Measurements from ENCODE around the gene MICB.

The MICB gene

GRCh38 chr6:31535538-31536324 lies 37.8 kb downstream of the MICB start:
- DNase-seq = no peak

DNA sequence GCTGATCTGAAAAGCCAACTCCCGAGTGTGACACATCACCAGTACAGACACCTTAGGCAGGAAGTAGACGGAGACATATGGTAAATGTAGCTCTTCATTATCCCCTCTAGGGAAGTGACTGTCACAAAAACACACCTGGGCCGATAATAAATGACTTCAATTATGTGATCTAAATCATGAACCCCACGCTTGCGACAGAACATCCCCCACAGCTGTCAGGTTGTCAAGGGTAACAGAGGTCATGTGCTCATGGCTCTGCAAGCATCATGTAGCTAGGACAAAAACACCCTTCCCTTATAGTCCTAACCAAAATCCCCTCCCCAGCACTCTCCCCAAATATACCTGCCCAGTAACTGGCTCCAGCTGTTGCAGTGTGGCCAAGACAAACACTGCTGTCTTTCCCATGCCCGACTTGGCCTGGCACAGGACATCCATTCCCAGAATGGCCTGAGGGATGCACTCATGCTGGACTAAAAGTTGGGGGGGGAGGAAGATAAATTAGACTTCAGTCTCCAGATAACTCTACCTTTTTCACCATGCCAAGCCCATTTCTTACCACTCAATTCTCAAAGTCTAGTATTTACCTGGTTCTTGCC lies 41.0 kb downstream of the MICB start:
- DNase-seq = peak in 15 of 56 donors; percentile 6 to 39 (median 21)

- DNase-seq = no peak
These were observed 42.7 kb downstream of the MICB start for GRCh38 chr6:31540640-31541039.

GRCh38 chr6:31541059-31541657 lies 43.2 kb downstream of the MICB start:
- DNase-seq = peak in 12 of 56 donors; percentile 2 to 72 (median 32)

DNA sequence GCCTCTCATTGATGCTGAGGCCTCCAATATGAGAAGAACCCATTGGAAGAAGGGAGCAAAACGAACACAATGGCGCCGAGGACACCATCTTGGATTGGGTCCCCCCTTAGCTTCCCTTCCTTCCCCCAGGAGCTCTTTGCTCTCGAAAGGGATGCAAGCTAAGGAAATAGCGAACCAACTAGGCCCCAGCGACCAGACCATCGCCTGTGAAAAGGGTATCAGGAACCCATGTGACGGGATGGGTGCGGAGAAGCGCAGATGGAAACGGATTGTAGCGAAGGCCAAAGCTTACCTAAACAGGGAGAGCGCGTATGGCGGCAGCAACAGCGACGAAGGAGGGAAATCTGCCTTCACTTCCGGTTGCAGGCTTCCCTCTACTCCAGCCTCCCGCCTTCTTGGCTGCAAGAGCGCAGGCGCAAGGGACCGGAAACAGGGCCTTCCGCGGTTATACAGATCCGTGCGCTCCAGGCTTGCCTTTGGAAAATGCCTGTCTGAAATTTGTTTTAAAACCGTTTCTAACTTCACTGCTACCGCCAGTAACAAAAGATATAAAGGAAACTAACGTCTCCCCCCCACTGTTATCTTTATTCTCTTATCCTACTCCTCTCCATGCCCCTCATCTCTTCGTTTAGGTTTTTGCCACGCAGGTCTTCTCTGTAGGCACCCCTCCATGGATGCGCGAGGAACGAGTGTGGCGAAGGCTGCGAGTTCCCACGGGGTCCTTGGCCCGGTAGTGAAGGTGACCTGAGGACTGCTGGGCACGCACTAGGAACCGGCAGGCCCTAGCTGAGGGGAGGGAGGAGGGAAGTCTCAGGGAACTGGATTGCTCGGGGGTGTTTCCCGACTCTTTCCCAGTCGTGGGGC lies 43.9 kb downstream of the MICB start, which contains the start of gene DDX39B:
DDX39B (minus strand) TSS at position 346 of the 864 bp plus-strand sequence. CDS start 1,471 bp downstream, outside the sequence.
- DNase-seq = peak; percentile 64 to 98 (median 92)

DNA sequence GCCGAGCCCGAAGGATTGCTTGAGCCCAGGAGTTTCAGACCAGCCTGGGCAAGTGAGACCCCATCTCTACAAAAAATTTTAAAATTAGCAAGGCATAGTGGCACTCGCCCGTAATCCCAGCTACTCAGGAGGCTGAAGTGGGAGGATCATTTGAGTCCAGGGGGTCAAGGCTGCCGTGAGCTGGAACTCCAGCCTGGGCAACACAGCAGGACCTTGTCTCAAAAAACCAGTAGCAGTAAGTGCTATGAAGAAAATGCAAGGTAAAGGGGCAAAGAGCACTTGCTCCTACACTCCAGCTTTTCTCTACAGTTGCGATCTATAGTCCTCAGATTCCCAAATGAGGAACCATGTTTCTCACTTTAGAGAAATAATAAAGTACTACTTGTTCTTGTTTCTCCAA lies 45.7 kb downstream of the MICB start:
- DNase-seq = no peak

GRCh38 chr6:31544676-31545075 lies 46.7 kb downstream of the MICB start:
- DNase-seq = no peak

- no peak for DNase-seq
These were observed 47.3 kb downstream of the MICB start for GRCh38 chr6:31545291-31545690.

- DNase-seq = peak; percentile 47 to 97 (median 87)
These were observed 48.5 kb downstream of the MICB start, which contains the start of gene ATP6V1G2 for GRCh38 chr6:31546339-31546957. TSS of gene ATP6V1G2 (minus strand) at chr6:31546608. CDS start at chr6:31546559, 49 bp downstream.

GRCh38 chr6:31546958-31547726 lies 49.2 kb downstream of the MICB start, which contains the start of gene NFKBIL1:
TSS of gene NFKBIL1 (plus strand) at chr6:31547608. CDS start at chr6:31547695, 87 bp downstream.
- DNase-seq = peak; percentile 69 to 99 (median 94)

DNA sequence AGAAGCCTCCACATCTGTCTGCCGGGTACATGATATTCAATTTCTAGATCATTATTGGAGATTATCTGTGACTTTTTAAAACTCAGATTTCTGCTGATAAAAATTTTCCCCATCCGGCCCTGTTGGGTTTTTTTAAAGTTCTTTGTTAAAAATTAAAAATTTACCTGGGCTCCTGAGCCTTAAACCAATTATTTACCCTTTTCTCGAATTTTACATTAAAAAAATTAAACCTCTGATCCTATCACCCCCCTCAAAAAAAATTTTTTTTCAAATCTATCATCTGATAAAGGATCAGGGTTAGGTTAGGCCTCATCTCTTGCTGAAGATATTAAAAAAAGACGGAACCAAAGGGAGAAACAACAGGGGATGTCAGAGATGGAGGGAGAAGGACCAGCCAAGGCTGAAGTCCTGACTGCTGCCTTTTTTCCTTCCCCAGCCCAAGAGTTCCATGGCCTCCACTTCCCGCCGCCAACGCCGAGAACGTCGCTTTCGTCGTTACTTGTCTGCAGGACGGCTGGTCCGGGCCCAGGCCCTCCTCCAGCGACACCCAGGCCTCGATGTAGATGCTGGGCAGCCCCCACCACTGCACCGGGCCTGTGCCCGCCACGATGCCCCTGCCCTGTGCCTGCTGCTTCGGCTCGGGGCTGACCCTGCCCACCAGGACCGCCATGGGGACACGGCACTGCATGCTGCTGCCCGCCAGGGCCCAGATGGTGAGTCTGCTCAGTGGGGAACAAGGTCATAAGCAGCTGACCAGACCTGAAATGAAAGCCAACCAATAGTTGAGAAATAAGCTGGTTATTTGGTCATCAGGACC lies 50.0 kb downstream of the MICB start:
- DNase-seq = peak in 1 of 56 donors; percentile 5

- DNase-seq = no peak
These were observed 50.6 kb downstream of the MICB start for GRCh38 chr6:31548544-31548873.

GRCh38 chr6:31551371-31551770 lies 53.4 kb downstream of the MICB start:
- DNase-seq = peak in 15 of 56 donors; percentile 3 to 47 (median 16)

- DNase-seq = no peak
These were observed 58.4 kb downstream of the MICB start for GRCh38 chr6:31556307-31556706.

DNA sequence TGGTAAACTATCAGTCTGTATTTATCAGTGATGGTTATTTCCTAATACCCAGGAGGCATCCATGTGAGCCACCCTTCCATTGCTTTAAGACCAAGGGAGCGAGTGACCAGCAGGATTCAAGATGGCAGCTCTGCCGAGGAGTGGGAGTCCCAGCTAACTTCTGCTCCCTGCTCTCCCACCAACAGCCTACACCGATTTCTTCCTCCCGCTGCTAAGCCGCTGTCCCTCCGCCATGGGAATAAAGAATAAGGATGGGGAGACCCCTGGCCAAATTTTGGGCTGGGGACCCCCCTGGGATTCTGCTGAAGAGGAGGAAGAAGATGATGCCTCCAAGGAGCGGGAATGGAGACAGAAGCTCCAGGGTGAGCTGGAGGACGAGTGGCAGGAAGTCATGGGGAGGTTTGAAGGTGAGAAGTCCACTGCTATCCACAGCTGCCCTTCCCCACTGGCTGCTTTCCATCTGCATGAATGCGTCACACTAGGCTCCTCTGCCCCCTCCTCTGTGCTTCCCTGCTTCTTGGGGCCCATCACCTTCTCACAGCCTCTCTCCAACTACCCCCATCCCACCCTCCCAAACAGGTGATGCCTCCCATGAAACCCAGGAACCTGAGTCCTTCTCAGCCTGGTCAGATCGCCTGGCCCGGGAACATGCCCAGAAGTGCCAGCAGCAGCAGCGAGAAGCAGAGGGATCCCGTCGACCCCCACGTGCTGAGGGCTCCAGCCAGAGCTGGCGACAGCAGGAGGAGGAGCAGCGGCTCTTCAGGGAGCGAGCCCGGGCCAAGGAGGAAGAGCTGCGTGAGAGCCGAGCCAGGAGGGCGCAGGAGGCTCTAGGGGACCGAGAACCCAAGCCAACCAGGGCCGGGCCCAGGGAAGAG lies 59.7 kb downstream of the MICB start:
- no peak for DNase-seq

DNA sequence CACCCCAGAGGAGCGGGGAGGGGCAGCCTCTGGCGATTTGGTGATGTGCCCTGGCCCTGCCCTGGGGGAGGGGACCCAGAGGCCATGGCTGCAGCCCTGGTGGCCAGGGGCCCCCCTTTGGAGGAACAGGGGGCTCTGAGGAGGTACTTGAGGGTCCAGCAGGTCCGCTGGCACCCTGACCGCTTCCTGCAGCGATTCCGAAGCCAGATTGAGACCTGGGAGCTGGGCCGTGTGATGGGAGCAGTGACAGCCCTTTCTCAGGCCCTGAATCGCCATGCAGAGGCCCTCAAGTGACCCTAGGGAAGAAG lies 60.3 kb downstream of the MICB start:
- DNase-seq = no peak

- DNase-seq = peak in 33 of 56 donors; percentile 9 to 71 (median 45)
These were observed 60.9 kb downstream of the MICB start for GRCh38 chr6:31558631-31559500.

Data from nucleus accumbens (tissue), 56 donors.